HepG2 (cell line): Measurements from ENCODE around the gene GPT2. TPM values are rescaled to one million over a fixed set of nuclear protein-coding genes. Genes with fewer than 3 reads are reported as not detected.

ENCODE experiments used
- ELF3 ChIP-seq: IDR thresholded peaks from 2 replicates; pipeline ENCODE4 v1.6.1; 2016; ENCODE audit warnings: missing genetic modification reagents, missing compliant biosample characterization
- MED13 ChIP-seq: sonication (generic); formaldehyde crosslinking; IDR thresholded peaks from 2 replicates; pipeline ENCODE4 v1.5.0; 2020; ENCODE audit warnings: missing genetic modification reagents
- NFIC ChIP-seq: IDR thresholded peaks from 2 replicates; pipeline ENCODE4 v1.6.1; 2012; ENCODE audit warnings: mild to moderate bottlenecking, low read length, inconsistent platforms
- PAWR ChIP-seq: sonication (generic); formaldehyde crosslinking; IDR thresholded peaks from 2 replicates; pipeline ENCODE4 v1.4.0; 2020; ENCODE audit warnings: missing genetic modification reagents, mild to moderate bottlenecking, borderline replicate concordance
- ZFX ChIP-seq: sonication (generic); formaldehyde crosslinking; IDR thresholded peaks from 2 replicates; pipeline ENCODE4 v1.4.0; 2020; ENCODE audit warnings: mild to moderate bottlenecking, low read depth, missing genetic modification reagents, moderate library complexity
- ZNF451 ChIP-seq: sonication (generic); formaldehyde crosslinking; IDR thresholded peaks from 2 replicates; pipeline ENCODE4 v1.5.0; 2020; ENCODE audit warnings: mild to moderate bottlenecking, missing genetic modification reagents
- ZNF616 ChIP-seq: sonication (generic); formaldehyde crosslinking; IDR thresholded peaks from 2 replicates; pipeline ENCODE4 v1.5.0; 2020; ENCODE audit warnings: low read depth, mild to moderate bottlenecking, missing genetic modification reagents
- ZSCAN25 ChIP-seq: sonication (generic); formaldehyde crosslinking; IDR thresholded peaks from 2 replicates; pipeline ENCODE4 v1.8.0; 2022; ENCODE audit warnings: mild to moderate bottlenecking, missing genetic modification reagents
- polyA plus RNA-seq, 8 experiments: library from polyadenylated mRNA; depleted of rRNA in 3 of 8; stranded (reverse) in 7 of 8; unstranded in 1 of 8; fragments of >200 nt; fragmentation: Illumina TruSeq in 4 of 8; extraction: Trizol in 4 of 8; gene quantifications; 2 replicates each; pipeline versions ENCODE4 v1.2.1 to v1.2.3, GENCODE V29; 2011 to 2016; ENCODE audit warnings: low read depth in 4 of 8, missing spikeins in 1 of 8, mixed read lengths in 1 of 8; ENCODE audit not compliant: insufficient read depth in 1 of 8
- total RNA-seq, 5 experiments: library from RNA; depleted of rRNA; stranded (reverse); fragments of >200 nt; fragmentation: Illumina TruSeq; extraction: Trizol; gene quantifications; 2 replicates each; pipeline ENCODE4 v1.2.3, GENCODE V29; 2016; ENCODE audit warnings: low read depth in 1 of 5
- TF ChIP-seq, protein P1 (sequence below): fragments of 450-650 bp; IDR thresholded peaks from 2 replicates; pipeline ENCODE4 v1.6.1; 2017; ENCODE audit warnings: mild to moderate bottlenecking
- TF ChIP-seq, protein P2 (sequence below): sonication (generic); formaldehyde crosslinking; IDR thresholded peaks from 2 replicates; pipeline ENCODE4 v1.8.1; 2023; ENCODE audit warnings: mild to moderate bottlenecking, missing genetic modification reagents
- TF ChIP-seq, protein P3 (sequence below): sonication (generic); formaldehyde crosslinking; IDR thresholded peaks from 2 replicates; pipeline ENCODE4 v1.4.0; 2020; ENCODE audit warnings: mild to moderate bottlenecking, missing genetic modification reagents
- TF ChIP-seq, protein P4 (sequence below): sonication (generic); formaldehyde crosslinking; IDR thresholded peaks from 2 replicates; pipeline ENCODE4 v1.5.0; 2020; ENCODE audit warnings: missing genetic modification reagents
- TF ChIP-seq, protein P5 (sequence below): sonication (generic); formaldehyde crosslinking; IDR thresholded peaks from 2 replicates; pipeline ENCODE4 v1.5.1; 2020; ENCODE audit warnings: missing genetic modification reagents, mild to moderate bottlenecking, borderline replicate concordance

Gene GPT2
- total and polyA plus RNA-seq, 2 of the 13 experiments (the other 11 are each of a cell fraction or from before 2014, with no cell fraction given), result 138 to 267 TPM

DNA sequence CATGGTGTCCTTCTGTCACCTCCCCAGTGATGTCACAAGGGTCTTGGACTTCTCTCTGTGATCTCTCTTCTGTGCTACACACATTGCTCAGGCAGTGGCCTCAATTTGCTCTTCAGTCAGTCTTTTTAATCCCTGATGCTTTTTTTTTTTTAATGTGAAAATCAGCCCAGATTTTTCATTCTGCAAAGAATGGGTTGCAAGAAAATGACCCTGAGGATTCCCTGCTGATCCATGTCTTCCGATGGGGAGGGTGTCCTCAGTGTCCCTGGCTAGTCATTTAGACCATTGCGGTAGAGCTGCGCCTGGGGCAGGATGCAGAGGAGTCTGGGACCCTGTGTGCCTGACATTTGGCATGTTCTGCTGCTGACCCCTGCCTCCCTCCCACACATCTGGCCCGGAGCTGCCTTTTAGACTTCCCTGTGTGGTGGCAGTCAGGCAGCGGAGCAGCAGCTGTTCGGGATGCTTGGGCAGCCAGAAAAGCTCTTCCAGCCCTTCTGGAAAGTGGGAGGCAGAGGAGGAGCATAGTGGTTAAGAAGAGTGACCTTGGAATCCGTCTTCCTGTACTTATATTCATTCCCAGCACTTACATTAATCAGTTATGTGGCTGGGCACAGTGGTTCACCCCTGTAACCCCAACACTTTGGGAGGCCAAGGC lies 12.3 kb downstream of the GPT2 start (continued):
- TF ChIP-seq, protein P1, sequence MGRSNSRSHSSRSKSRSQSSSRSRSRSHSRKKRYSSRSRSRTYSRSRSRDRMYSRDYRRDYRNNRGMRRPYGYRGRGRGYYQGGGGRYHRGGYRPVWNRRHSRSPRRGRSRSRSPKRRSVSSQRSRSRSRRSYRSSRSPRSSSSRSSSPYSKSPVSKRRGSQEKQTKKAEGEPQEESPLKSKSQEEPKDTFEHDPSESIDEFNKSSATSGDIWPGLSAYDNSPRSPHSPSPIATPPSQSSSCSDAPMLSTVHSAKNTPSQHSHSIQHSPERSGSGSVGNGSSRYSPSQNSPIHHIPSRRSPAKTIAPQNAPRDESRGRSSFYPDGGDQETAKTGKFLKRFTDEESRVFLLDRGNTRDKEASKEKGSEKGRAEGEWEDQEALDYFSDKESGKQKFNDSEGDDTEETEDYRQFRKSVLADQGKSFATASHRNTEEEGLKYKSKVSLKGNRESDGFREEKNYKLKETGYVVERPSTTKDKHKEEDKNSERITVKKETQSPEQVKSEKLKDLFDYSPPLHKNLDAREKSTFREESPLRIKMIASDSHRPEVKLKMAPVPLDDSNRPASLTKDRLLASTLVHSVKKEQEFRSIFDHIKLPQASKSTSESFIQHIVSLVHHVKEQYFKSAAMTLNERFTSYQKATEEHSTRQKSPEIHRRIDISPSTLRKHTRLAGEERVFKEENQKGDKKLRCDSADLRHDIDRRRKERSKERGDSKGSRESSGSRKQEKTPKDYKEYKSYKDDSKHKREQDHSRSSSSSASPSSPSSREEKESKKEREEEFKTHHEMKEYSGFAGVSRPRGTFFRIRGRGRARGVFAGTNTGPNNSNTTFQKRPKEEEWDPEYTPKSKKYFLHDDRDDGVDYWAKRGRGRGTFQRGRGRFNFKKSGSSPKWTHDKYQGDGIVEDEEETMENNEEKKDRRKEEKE, result no peak
- TF ChIP-seq ZNF451 (CRISPR knock-in tag) (no peak), ZNF616 (0 out of 2 replicates have a peak, but pooled peaks have one; percentile 21), ZSCAN25 (CRISPR knock-in tag) (0 out of 2 replicates have a peak, but pooled peaks have one; percentile 0), PAWR (CRISPR knock-in tag) (no peak), ZFX (CRISPR knock-in tag) (no peak), MED13 (CRISPR knock-in tag) (no peak), ELF3 (CRISPR knock-in tag) (no peak), NFIC (no peak)
- TF ChIP-seq, protein P2, sequence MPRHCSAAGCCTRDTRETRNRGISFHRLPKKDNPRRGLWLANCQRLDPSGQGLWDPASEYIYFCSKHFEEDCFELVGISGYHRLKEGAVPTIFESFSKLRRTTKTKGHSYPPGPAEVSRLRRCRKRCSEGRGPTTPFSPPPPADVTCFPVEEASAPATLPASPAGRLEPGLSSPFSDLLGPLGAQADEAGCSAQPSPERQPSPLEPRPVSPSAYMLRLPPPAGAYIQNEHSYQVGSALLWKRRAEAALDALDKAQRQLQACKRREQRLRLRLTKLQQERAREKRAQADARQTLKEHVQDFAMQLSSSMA (CRISPR knock-in tag), result no peak
- TF ChIP-seq, protein P3, sequence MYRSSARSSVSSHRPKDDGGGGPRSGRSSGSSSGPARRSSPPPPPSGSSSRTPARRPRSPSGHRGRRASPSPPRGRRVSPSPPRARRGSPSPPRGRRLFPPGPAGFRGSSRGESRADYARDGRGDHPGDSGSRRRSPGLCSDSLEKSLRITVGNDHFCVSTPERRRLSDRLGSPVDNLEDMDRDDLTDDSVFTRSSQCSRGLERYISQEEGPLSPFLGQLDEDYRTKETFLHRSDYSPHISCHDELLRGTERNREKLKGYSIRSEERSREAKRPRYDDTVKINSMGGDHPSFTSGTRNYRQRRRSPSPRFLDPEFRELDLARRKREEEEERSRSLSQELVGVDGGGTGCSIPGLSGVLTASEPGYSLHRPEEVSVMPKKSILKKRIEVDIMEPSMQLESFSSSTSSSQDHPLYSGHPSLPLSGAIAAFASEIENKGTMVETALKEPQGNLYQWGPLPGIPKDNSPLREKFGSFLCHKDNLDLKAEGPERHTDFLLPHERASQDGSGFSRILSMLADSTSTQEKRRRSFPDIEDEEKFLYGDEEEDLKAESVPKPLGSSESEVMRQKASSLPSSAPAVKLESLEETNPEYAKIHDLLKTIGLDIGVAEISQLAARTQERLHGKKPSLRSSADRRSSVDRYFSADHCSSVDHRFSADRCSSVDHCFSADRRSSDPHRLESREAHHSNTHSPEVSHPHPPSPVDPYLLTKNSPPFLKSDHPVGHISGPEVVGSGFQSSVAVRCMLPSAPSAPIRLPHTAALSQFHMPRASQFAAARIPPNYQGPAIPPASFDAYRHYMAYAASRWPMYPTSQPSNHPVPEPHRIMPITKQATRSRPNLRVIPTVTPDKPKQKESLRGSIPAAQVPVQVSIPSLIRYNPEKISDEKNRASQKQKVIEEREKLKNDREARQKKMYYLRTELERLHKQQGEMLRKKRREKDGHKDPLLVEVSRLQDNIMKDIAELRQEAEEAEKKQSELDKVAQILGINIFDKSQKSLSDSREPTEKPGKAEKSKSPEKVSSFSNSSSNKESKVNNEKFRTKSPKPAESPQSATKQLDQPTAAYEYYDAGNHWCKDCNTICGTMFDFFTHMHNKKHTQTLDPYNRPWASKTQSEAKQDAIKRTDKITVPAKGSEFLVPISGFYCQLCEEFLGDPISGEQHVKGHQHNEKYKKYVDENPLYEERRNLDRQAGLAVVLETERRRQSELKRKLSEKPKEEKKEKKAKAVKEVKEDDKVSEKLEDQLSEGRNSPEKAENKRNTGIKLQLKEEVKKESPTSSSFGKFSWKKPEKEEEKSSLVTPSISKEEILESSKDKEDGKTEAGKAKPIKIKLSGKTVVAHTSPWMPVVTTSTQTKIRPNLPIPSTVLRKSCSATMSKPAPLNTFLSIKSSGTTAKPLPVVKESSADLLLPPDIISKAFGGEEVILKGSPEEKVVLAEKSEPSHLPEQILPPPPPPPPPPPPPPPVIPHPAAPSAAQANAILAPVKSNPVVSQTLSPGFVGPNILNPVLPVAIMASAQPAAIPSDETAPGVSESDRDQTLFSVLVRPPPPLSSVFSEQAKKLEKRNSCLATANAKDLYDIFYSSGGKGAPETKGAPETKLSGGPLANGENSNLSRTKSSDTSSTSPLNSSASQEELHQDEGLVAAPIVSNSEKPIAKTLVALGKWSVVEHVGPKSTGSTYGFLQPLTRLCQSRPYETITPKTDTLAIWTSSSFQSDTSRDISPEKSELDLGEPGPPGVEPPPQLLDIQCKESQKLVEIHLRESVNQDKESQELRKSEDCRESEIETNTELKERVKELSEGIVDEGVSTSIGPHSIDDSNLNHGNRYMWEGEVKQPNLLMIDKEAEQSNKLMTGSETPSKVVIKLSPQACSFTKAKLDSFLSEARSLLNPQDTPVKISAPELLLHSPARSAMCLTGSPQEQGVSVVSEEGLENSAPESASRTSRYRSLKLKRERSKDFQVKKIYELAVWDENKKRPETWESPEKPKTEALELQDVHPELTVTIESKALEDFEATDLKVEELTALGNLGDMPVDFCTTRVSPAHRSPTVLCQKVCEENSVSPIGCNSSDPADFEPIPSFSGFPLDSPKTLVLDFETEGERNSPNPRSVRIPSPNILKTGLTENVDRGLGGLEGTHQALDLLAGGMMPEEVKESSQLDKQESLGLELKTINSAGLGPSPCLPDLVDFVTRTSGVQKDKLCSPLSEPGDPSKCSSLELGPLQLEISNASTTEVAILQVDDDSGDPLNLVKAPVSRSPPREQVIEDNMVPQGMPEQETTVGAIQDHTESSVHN, result no peak
- TF ChIP-seq, protein P4, sequence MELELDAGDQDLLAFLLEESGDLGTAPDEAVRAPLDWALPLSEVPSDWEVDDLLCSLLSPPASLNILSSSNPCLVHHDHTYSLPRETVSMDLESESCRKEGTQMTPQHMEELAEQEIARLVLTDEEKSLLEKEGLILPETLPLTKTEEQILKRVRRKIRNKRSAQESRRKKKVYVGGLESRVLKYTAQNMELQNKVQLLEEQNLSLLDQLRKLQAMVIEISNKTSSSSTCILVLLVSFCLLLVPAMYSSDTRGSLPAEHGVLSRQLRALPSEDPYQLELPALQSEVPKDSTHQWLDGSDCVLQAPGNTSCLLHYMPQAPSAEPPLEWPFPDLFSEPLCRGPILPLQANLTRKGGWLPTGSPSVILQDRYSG (CRISPR knock-in tag), result no peak
- TF ChIP-seq, protein P5, sequence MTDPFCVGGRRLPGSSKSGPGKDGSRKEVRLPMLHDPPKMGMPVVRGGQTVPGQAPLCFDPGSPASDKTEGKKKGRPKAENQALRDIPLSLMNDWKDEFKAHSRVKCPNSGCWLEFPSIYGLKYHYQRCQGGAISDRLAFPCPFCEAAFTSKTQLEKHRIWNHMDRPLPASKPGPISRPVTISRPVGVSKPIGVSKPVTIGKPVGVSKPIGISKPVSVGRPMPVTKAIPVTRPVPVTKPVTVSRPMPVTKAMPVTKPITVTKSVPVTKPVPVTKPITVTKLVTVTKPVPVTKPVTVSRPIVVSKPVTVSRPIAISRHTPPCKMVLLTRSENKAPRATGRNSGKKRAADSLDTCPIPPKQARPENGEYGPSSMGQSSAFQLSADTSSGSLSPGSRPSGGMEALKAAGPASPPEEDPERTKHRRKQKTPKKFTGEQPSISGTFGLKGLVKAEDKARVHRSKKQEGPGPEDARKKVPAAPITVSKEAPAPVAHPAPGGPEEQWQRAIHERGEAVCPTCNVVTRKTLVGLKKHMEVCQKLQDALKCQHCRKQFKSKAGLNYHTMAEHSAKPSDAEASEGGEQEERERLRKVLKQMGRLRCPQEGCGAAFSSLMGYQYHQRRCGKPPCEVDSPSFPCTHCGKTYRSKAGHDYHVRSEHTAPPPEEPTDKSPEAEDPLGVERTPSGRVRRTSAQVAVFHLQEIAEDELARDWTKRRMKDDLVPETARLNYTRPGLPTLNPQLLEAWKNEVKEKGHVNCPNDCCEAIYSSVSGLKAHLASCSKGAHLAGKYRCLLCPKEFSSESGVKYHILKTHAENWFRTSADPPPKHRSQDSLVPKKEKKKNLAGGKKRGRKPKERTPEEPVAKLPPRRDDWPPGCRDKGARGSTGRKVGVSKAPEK (CRISPR knock-in tag), result no peak
